Neural crest cell (in vitro differentiated cells): ENCODE data around the gene CD84. TPM values are rescaled to one million over a fixed set of nuclear protein-coding genes. Genes with fewer than 3 reads are reported as not detected.
"Not testable (repeated sequence)": the region's sequence is repeated elsewhere in the genome, so short reads cannot be mapped to it uniquely, and the experiment has no call there.

ENCODE experiments used
- DNase-seq: peaks from one replicate; pipeline ENCODE4 v3.0.0; 2021; ENCODE audit warnings: low read depth, mixed read lengths, low spot score
- H3K27ac Mint-ChIP-seq: one replicate; pipeline ENCODE4 v1.8.0; 2021; ENCODE audit warnings: mild to moderate bottlenecking, mixed read lengths; ENCODE audit not compliant: unreplicated experiment
- H3K27me3 Mint-ChIP-seq: 2 replicates; pipeline ENCODE4 v1.8.0; 2021; ENCODE audit warnings: low read depth, mild to moderate bottlenecking, mixed read lengths
- H3K36me3 Mint-ChIP-seq: 2 replicates; pipeline ENCODE4 v1.8.0; 2021; ENCODE audit warnings: low read depth, mild to moderate bottlenecking, mixed read lengths
- H3K4me1 Mint-ChIP-seq: 2 replicates; pipeline ENCODE4 v1.8.0; 2021; ENCODE audit warnings: mixed read lengths
- H3K4me3 Mint-ChIP-seq: one replicate; pipeline ENCODE4 v1.8.0; 2021; ENCODE audit warnings: mild to moderate bottlenecking, mixed read lengths
- H3K9me3 Mint-ChIP-seq: 2 replicates; pipeline ENCODE4 v1.8.0; 2021; ENCODE audit warnings: mixed read lengths
- CTCF ChIP-seq: fragments of 200-600 bp; sonication (generic); conservative IDR thresholded peaks from 2 replicates; pipeline ENCODE4 v1.5.0; 2021; ENCODE audit warnings: antibody characterized with exemption, mild to moderate bottlenecking
- total RNA-seq: library from RNA; stranded (reverse); gene quantifications from 2 replicates; pipeline ENCODE4 v1.2.1, GENCODE V29; 2021

Gene CD84
- total RNA-seq, 1 donor from 2014 or later: not detected

GRCh38 chr1:160560806-160561205 is 18.5 kb downstream of the CD84 start:
- H3K27ac Mint-ChIP-seq: no peak overlapping the region
- DNase-seq: no peak
- no peaks in the 10 kb centered on the region for H3K4me1 Mint-ChIP-seq
- H3K27me3 Mint-ChIP-seq: peaks cover 30% of the 10 kb centered on the region
- no peaks in the 10 kb centered on the region for H3K36me3 Mint-ChIP-seq
- TF ChIP-seq CTCF: no peak
- no peak overlapping the region for H3K4me3 Mint-ChIP-seq
- H3K9me3 Mint-ChIP-seq: peaks cover 5% of the 10 kb centered on the region

GRCh38 chr1:160560045-160560705 is 19.1 kb downstream of the CD84 start:
- Mint-ChIP-seq H3K4me1 (no peaks in the 10 kb centered on the region), H3K27me3 (peaks cover 32% of the 10 kb centered on the region), H3K27ac (no peak overlapping the region), H3K4me3 (no peak overlapping the region), H3K9me3 (peaks cover 5% of the 10 kb centered on the region), H3K36me3 (no peaks in the 10 kb centered on the region)
- no peak for TF ChIP-seq CTCF
- DNase-seq: no peak

- H3K4me3 Mint-ChIP-seq, H3K27ac Mint-ChIP-seq, H3K4me1 Mint-ChIP-seq, H3K9me3 Mint-ChIP-seq, H3K36me3 Mint-ChIP-seq, DNase-seq: not testable (repeated sequence)
- H3K27me3 Mint-ChIP-seq: peaks cover 32% of the 10 kb centered on the region
These were observed 19.9 kb downstream of the CD84 start for GRCh38 chr1:160559437-160559836.

DNA sequence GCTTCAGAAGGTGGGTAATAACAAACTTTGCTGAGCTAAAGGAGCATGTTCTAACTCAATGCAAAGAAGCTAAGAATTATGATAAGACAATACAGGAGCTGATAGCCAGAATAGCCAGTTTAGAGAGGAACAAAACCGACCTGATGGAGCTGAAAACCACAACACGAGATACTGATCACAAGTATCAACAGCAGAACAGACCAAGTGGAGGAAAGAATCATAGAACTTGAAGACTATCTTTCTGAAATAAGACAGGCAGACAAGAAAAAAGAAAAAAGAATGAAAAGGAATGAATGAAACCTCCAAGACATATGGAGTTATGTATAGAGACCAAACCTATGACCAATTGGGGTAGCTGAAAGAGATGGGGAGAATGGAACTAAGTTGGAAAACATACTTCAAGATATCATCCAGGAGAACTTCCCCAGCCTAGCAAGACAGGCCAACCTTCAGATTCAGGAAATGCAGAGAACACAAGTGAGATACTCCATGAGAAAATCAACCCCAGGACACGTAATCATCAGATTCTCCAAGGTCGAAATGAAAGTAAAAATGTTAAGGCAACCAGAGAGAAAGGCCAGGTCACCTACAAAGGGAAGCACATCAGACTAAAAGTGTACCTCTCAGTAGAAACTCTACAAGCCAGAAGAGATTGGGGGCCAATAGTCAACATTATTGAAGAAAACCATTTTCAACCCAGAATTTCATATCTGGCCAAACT is 20.5 kb downstream of the CD84 start:
- H3K27me3 Mint-ChIP-seq: peaks cover 32% of the 10 kb centered on the region
- no peak for TF ChIP-seq CTCF

GRCh38 chr1:160553778-160554177 is 25.5 kb downstream of the CD84 start:
- no peaks in the 10 kb centered on the region for H3K9me3 Mint-ChIP-seq
- TF ChIP-seq CTCF: no peak
- peaks cover 11% of the 10 kb centered on the region for H3K27me3 Mint-ChIP-seq
- no peak for DNase-seq
- H3K4me1 Mint-ChIP-seq: no peaks in the 10 kb centered on the region
- no peak overlapping the region for H3K27ac Mint-ChIP-seq
- no peaks in the 10 kb centered on the region for H3K36me3 Mint-ChIP-seq
- no peak overlapping the region for H3K4me3 Mint-ChIP-seq

More for the DNA sequence above, 20.5 kb downstream of the CD84 start:
- H3K4me1 Mint-ChIP-seq: no peaks in the 10 kb centered on the region
- no peaks in the 10 kb centered on the region for H3K36me3 Mint-ChIP-seq
- H3K9me3 Mint-ChIP-seq: peaks cover 5% of the 10 kb centered on the region
- DNase-seq: no peak
- H3K27ac Mint-ChIP-seq: no peak overlapping the region
- no peak overlapping the region for H3K4me3 Mint-ChIP-seq

DNA sequence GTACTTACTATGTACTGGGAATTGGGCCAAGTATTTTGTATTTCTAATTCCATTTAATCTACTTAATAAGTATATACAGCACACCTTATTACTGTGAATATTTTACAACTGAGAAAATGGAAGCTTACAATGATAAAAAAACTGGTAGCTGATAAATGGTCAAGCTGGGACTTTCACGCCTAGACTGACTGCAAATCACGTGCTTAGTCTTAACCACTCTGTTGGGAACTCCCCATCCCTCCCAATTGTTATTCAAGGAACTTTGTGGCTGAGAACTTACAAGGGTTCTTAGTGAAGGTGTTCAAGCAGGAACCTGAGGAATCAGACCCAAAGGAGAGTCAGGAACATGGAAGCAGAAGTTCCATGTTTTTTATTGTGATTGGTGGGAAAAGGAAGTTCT is 26.9 kb downstream of the CD84 start:
- H3K36me3 Mint-ChIP-seq: no peaks in the 10 kb centered on the region
- H3K27ac Mint-ChIP-seq: peak overlapping the region; percentile 13
- TF ChIP-seq CTCF: no peak
- peaks cover 9% of the 10 kb centered on the region for H3K27me3 Mint-ChIP-seq
- no peak overlapping the region for H3K4me3 Mint-ChIP-seq
- no peaks in the 10 kb centered on the region for H3K9me3 Mint-ChIP-seq
- no peaks in the 10 kb centered on the region for H3K4me1 Mint-ChIP-seq
- DNase-seq: no peak
